SK-N-MC (cell line): ENCODE data around the gene CLCN2.

ENCODE experiments used
- DNase-seq: peaks from one replicate; pipeline ENCODE4 v3.0.0-alpha.2; 2011; ENCODE audit warnings: low read depth, low spot score
- H3K27ac ChIP-seq: fragments of 200-600 bp; sonication (generic); 2 replicates; pipeline ENCODE4 v1.5.1; 2016; ENCODE audit warnings: mixed run types
- H3K36me3 ChIP-seq: fragments of 200-600 bp; sonication (generic); 2 replicates; pipeline ENCODE4 v1.6.1; 2017; ENCODE audit warnings: antibody characterized with exemption, low read length, mixed read lengths; ENCODE audit not compliant: insufficient read depth
- H3K4me3 ChIP-seq: fragments of 200-600 bp; sonication (generic); 2 replicates; pipeline ENCODE4 v1.5.1; 2016
- H3K9ac ChIP-seq: fragments of 200-600 bp; sonication (generic); 2 replicates; pipeline ENCODE4 v1.8.0; 2017; ENCODE audit warnings: mixed run types, mixed read lengths; ENCODE audit not compliant: insufficient read length
- H3K9me3 ChIP-seq: fragments of 200-600 bp; sonication (generic); 2 replicates; pipeline ENCODE4 v1.6.1; 2017; ENCODE audit warnings: low read depth, mild to moderate bottlenecking, antibody characterized with exemption, low read length, moderate library complexity, mixed read lengths
- EZH2 ChIP-seq: fragments of 200-600 bp; sonication (generic); IDR thresholded peaks from one replicate; pipeline ENCODE4 v1.6.1; 2017; ENCODE audit warnings: antibody characterized with exemption
- FOXP2 ChIP-seq: optimal IDR thresholded peaks from 2 replicates; pipeline ENCODE3; 2011; ENCODE audit warnings: mild to moderate bottlenecking, moderate library complexity; ENCODE audit not compliant: insufficient read depth; ENCODE audit errors: extremely low read length, control extremely low read depth
- POLR2AphosphoS5 ChIP-seq: IDR thresholded peaks from 2 replicates; pipeline ENCODE4 v1.6.1; 2012; ENCODE audit warnings: mild to moderate bottlenecking, low read depth, low read length, borderline replicate concordance

CLCN2 gene

GRCh38 chr3:184377374-184377773 lies 16.0 kb upstream of the CLCN2 start:
- TF ChIP-seq EZH2 = no peak
- TF ChIP-seq POLR2AphosphoS5 = no peak
- TF ChIP-seq FOXP2 = no peak
- H3K9me3 ChIP-seq = no peaks in the 10 kb centered on the region
- no peak overlapping the region for H3K9ac ChIP-seq
- H3K4me3 ChIP-seq = no peak overlapping the region
- no peak overlapping the region for H3K27ac ChIP-seq
- H3K36me3 ChIP-seq = no peaks in the 10 kb centered on the region
- DNase-seq = no peak

GRCh38 chr3:184375747-184376461 lies 14.5 kb upstream of the CLCN2 start:
- Histone ChIP-seq H3K36me3 (no peaks in the 10 kb centered on the region), H3K9me3 (no peaks in the 10 kb centered on the region), H3K27ac (no peak overlapping the region)

GRCh38 chr3:184373422-184373821 lies 12.0 kb upstream of the CLCN2 start:
- Histone ChIP-seq H3K4me3 (no peak overlapping the region), H3K9me3 (no peaks in the 10 kb centered on the region), H3K9ac (no peak overlapping the region), H3K27ac (no peak overlapping the region), H3K36me3 (peaks cover 9% of the 10 kb centered on the region)
- no peak for TF ChIP-seq FOXP2
- no peak for TF ChIP-seq EZH2
- TF ChIP-seq POLR2AphosphoS5 = no peak
- no peak for DNase-seq

More at GRCh38 chr3:184375747-184376461, 14.5 kb upstream of the CLCN2 start:
- DNase-seq = no peak
- Histone ChIP-seq H3K4me3 (no peak overlapping the region), H3K9ac (no peak overlapping the region)
- no peak for TF ChIP-seq FOXP2
- TF ChIP-seq EZH2 = no peak

GRCh38 chr3:184372911-184373310 lies 11.5 kb upstream of the CLCN2 start:
- DNase-seq = no peak
- TF ChIP-seq POLR2AphosphoS5 (no peak), FOXP2 (no peak), EZH2 (no peak)
- Histone ChIP-seq H3K9ac (no peak overlapping the region), H3K27ac (no peak overlapping the region), H3K36me3 (peaks cover 14% of the 10 kb centered on the region), H3K9me3 (no peaks in the 10 kb centered on the region), H3K4me3 (no peak overlapping the region)

- H3K9ac ChIP-seq = no peak overlapping the region
- H3K36me3 ChIP-seq = peaks cover 18% of the 10 kb centered on the region
- H3K27ac ChIP-seq = no peak overlapping the region
- H3K9me3 ChIP-seq = no peaks in the 10 kb centered on the region
- no peak overlapping the region for H3K4me3 ChIP-seq
- DNase-seq = no peak
- TF ChIP-seq FOXP2 (no peak), POLR2AphosphoS5 (no peak), EZH2 (no peak)
Measured at GRCh38 chr3:184372296-184372821, 11.0 kb upstream of the CLCN2 start.

DNA sequence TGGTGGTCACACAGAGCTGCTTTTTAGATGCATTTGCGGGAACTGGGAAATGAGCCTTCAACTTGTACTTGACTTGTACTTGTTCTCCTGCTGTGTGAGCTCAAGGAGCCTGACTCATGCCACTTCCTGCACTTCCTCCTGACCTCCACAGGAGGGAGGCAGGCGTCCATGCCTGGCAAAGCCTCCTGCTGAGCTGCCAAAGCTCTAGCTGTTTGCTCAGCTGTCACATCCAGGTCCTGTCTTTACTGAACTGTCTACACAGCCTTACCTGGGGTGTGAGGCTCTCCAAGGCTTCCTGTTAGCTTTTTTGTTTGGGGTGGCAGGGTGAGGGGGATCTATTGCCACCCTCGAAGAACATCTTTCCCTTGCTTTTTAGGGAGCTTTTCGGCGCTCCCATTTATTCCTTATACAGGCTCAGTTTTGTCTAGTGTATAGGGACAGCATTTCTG lies 10.2 kb upstream of the CLCN2 start:
- H3K36me3 ChIP-seq = peaks cover 26% of the 10 kb centered on the region

GRCh38 chr3:184368586-184369183 lies 7.3 kb upstream of the CLCN2 start:
- Histone ChIP-seq H3K9ac (no peak overlapping the region), H3K4me3 (no peak overlapping the region), H3K27ac (no peak overlapping the region), H3K36me3 (peaks cover 44% of the 10 kb centered on the region), H3K9me3 (no peaks in the 10 kb centered on the region)
- TF ChIP-seq EZH2 (no peak), FOXP2 (no peak), POLR2AphosphoS5 (no peak)
- no peak for DNase-seq

More for the DNA sequence above, 10.2 kb upstream of the CLCN2 start:
- no peak for TF ChIP-seq EZH2
- peak; percentile 5 for TF ChIP-seq FOXP2
- TF ChIP-seq POLR2AphosphoS5 = peak; percentile 43
- Histone ChIP-seq H3K4me3 (no peak overlapping the region), H3K9ac (no peak overlapping the region), H3K27ac (no peak overlapping the region), H3K9me3 (no peaks in the 10 kb centered on the region)
- peak; percentile 63 for DNase-seq

- no peaks in the 10 kb centered on the region for H3K9me3 ChIP-seq
- no peak for DNase-seq
Measured at GRCh38 chr3:184368116-184368515, 6.7 kb upstream of the CLCN2 start.

More at GRCh38 chr3:184368116-184368515, 6.7 kb upstream of the CLCN2 start:
- Histone ChIP-seq H3K27ac (no peak overlapping the region), H3K4me3 (no peak overlapping the region), H3K9ac (no peak overlapping the region), H3K36me3 (peaks cover 44% of the 10 kb centered on the region)
- TF ChIP-seq FOXP2 = no peak
- no peak for TF ChIP-seq POLR2AphosphoS5
- no peak for TF ChIP-seq EZH2
